Endothelial cell of umbilical vein (primary cell): Measurements from ENCODE around the gene GSE1. TPM values are rescaled to one million over a fixed set of nuclear protein-coding genes. Genes with fewer than 3 reads are reported as not detected.

Experiments used
- BruUV-seq: library from RNA; stranded (reverse); fragments of 400-500 nt; replicated peaks from 2 replicates; lab custom pipeline; 2021; lab: Mats Ljungman, UMichigan
- CTCF ChIA-PET: fragments of 300-600, 350-600 bp; sonication (Branson Sonifier 250); formaldehyde crosslinking; loops from one replicate; lab custom pipeline; 2021; ENCODE audit warnings: antibody characterized with exemption, inconsistent platforms; lab: Charles Lee
- POLR2A ChIA-PET: fragments of 300-600, 350-600 bp; sonication (Branson Sonifier 250); formaldehyde crosslinking; loops from one replicate; lab custom pipeline; 2021; ENCODE audit warnings: antibody characterized with exemption, inconsistent platforms; lab: Charles Lee
- DNase-seq: peaks from one replicate; pipeline ENCODE4 v3.0.0-alpha.2; 2011; ENCODE audit warnings: low read depth, low spot score
- FAIRE-seq: peaks from 2 replicates; lab custom pipeline; 2011; peaks lifted over from hg19 to GRCh38; lab: Jason Lieb, UNC
- H2AFZ ChIP-seq: 2 replicates; pipeline ENCODE4 v1.6.0; 2012; ENCODE audit warnings: low read depth, low read length, control low read depth, inconsistent platforms
- H3K27ac ChIP-seq: 2 replicates; pipeline ENCODE4 v1.5.1; 2011; ENCODE audit warnings: low read depth, mild to moderate bottlenecking, control low read depth, low read length, moderate library complexity; ENCODE audit not compliant: insufficient read depth
- H3K27me3 ChIP-seq, 2 experiments: 2 replicates each; pipeline versions ENCODE4 v1.6.0 to v1.6.1; 2011; ENCODE audit warnings: low read length in 2 of 2, mixed read lengths in 1 of 2; ENCODE audit not compliant: control insufficient read depth in 2 of 2, insufficient read depth in 2 of 2
- H3K36me3 ChIP-seq, 2 experiments: 2 replicates in 1 of 2; 3 replicates in 1 of 2; pipeline ENCODE4 v1.5.1; 2011; ENCODE audit warnings: low read length in 2 of 2, mild to moderate bottlenecking in 1 of 2, moderate library complexity in 1 of 2; ENCODE audit not compliant: control insufficient read depth in 2 of 2, insufficient read depth in 2 of 2; ENCODE audit errors: extremely low read depth in 1 of 2
- H3K4me1 ChIP-seq: 3 replicates; pipeline ENCODE4 v1.5.1; 2011; ENCODE audit warnings: mild to moderate bottlenecking, low read length; ENCODE audit not compliant: control insufficient read depth, insufficient read depth; ENCODE audit errors: extremely low read depth
- H3K4me2 ChIP-seq: 2 replicates; pipeline ENCODE4 v1.6.1; 2011; ENCODE audit warnings: low read length, control low read depth, mixed read lengths; ENCODE audit not compliant: insufficient read depth
- H3K4me3 ChIP-seq, 3 experiments: fragments of 200-600 bp in 1 of 3; sonication (generic), shearing (Covaris generic) in 1 of 3; replicated peaks in 1 of 3; 2 replicates each; pipeline ENCODE4 v1.5.1; 2011 to 2016; ENCODE audit warnings: control low read depth in 3 of 3, low read length in 3 of 3, mild to moderate bottlenecking in 2 of 3, inconsistent platforms in 1 of 3, low read depth in 1 of 3, moderate library complexity in 1 of 3; ENCODE audit not compliant: insufficient read depth in 1 of 3
- H3K79me2 ChIP-seq: 2 replicates; pipeline ENCODE4 v1.6.0; 2012; ENCODE audit warnings: low read length, inconsistent platforms; ENCODE audit not compliant: control insufficient read depth, insufficient read depth
- H3K9ac ChIP-seq: replicated peaks from 2 replicates; pipeline ENCODE3; 2011; ENCODE audit warnings: low read length, control low read depth; ENCODE audit not compliant: insufficient read depth; ENCODE audit errors: extremely low read depth
- H3K9me1 ChIP-seq: replicated peaks from 3 replicates; pipeline ENCODE4 v1.6.0; 2011; ENCODE audit warnings: mild to moderate bottlenecking, low read length; ENCODE audit not compliant: control insufficient read depth, insufficient read depth; ENCODE audit errors: extremely low read depth
- H3K9me3 ChIP-seq: replicated peaks from 2 replicates; pipeline ENCODE4 v1.5.1; 2012; ENCODE audit warnings: low read length, inconsistent platforms; ENCODE audit not compliant: control insufficient read depth, insufficient read depth
- H4K20me1 ChIP-seq: replicated peaks from 2 replicates; pipeline ENCODE3; 2011; ENCODE audit warnings: mild to moderate bottlenecking, low read length; ENCODE audit not compliant: control insufficient read depth, insufficient read depth; ENCODE audit errors: extremely low read depth
- EZH2 ChIP-seq: IDR thresholded peaks from 2 replicates; pipeline ENCODE4 v1.6.1; 2012; ENCODE audit warnings: borderline replicate concordance, low read depth, mild to moderate bottlenecking, moderate library complexity, low read length, inconsistent platforms; ENCODE audit not compliant: severe bottlenecking
- FOS ChIP-seq: IDR thresholded peaks from 2 replicates; pipeline ENCODE4 v1.6.1; 2011; ENCODE audit warnings: mild to moderate bottlenecking, low read length, moderate library complexity, borderline replicate concordance; ENCODE audit not compliant: insufficient read depth
- GATA2 ChIP-seq: IDR thresholded peaks from 2 replicates; pipeline ENCODE4 v1.7.0; 2011; ENCODE audit warnings: low read depth, mild to moderate bottlenecking, moderate library complexity, mixed read lengths, low read length; ENCODE audit not compliant: insufficient read length, insufficient read depth
- JUN ChIP-seq: IDR thresholded peaks from 2 replicates; pipeline ENCODE4 v1.6.1; 2011; ENCODE audit warnings: borderline replicate concordance, low read depth; ENCODE audit not compliant: insufficient read length, insufficient read depth
- MYC ChIP-seq: IDR thresholded peaks from one replicate; pipeline ENCODE4 v1.6.1; 2011; ENCODE audit warnings: mild to moderate bottlenecking, low read depth, low read length
- POLR2A ChIP-seq: IDR thresholded peaks from 2 replicates; pipeline ENCODE4 v1.6.1; 2012; ENCODE audit warnings: low read depth, mild to moderate bottlenecking, control low read depth, low read length
- POLR2AphosphoS5 ChIP-seq: IDR thresholded peaks from 2 replicates; pipeline ENCODE4 v1.6.1; 2012; ENCODE audit warnings: low read depth, mild to moderate bottlenecking, control low read depth, low read length, moderate library complexity; ENCODE audit not compliant: insufficient read depth
- dilution Hi-C: fragments of 300-500 bp; cut with MboI; formaldehyde crosslinking; loops from one replicate; pipeline ENCODE4 v1.15.0; 2019; ENCODE audit warnings: low sequenced_read_pairs; ENCODE audit not compliant: extremely low pct_ligation_motif_present
- intact Hi-C: fragments of 100-400 bp; cut with micrococcal nuclease; formaldehyde crosslinking; loops from one replicate; pipeline ENCODE4 v1.10.0; 2022
- polyA plus RNA-seq, 4 experiments: library from polyadenylated mRNA; depleted of rRNA in 3 of 4; stranded (reverse) in 3 of 4; unstranded in 1 of 4; fragments of >200 nt; gene quantifications; 2 replicates each; pipeline versions ENCODE4 v1.2.1 to v1.2.3, GENCODE V29; 2011 to 2012; ENCODE audit warnings: missing spikeins in 1 of 4
- total RNA-seq: library from RNA; stranded (reverse); gene quantifications from 2 replicates; pipeline ENCODE4 v1.2.3, GENCODE V29; 2021
- TF ChIP-seq, protein P1 (sequence below): IDR thresholded peaks from 2 replicates; pipeline ENCODE4 v1.6.1; 2011; ENCODE audit not compliant: insufficient read depth, insufficient read length
- TF ChIP-seq, protein P2 (sequence below), 2 donors: IDR thresholded peaks; 1 replicate in 1 of 2; 2 replicates in 1 of 2; pipeline ENCODE4 v1.5.1; 2011; ENCODE audit warnings: low read length in 2 of 2, mild to moderate bottlenecking in 2 of 2, moderate library complexity in 2 of 2, control low read depth in 1 of 2, inconsistent platforms in 1 of 2, low read depth in 1 of 2; ENCODE audit not compliant: insufficient read depth in 1 of 2; ENCODE audit errors: extremely low read depth in 1 of 2

Gene GSE1
- total and polyA plus RNA-seq, 2 donors (not counting 3 experiments of a cell fraction or from before 2014, with no cell fraction given) = 4.2 to 18.3 TPM

DNA sequence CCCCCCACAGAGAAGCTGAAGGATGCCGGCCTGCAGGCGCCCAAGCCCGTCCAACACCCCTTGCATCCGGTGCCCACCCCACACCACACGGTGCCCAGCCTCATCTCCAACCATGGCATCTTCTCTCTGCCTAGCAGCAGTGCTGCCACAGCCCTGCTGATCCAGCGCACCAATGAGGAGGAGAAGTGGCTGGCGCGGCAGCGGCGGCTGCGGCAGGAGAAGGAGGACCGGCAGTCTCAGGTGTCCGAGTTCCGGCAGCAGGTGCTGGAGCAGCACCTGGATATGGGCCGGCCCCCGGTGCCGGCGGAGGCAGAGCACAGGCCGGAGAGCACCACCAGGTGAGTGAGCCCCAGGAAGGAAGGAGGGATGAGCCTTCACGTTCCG, 44.1 kb downstream of the GSE1 start:
- no peak overlapping the region for H3K4me2 ChIP-seq
- dilution Hi-C loops = no loop called here
- TF ChIP-seq, protein P1, sequence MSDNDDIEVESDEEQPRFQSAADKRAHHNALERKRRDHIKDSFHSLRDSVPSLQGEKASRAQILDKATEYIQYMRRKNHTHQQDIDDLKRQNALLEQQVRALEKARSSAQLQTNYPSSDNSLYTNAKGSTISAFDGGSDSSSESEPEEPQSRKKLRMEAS = no peak
- TF ChIP-seq POLR2A = no peak
- no peak for TF ChIP-seq POLR2AphosphoS5
- TF ChIP-seq MYC = no peak
- TF ChIP-seq, protein P2, sequence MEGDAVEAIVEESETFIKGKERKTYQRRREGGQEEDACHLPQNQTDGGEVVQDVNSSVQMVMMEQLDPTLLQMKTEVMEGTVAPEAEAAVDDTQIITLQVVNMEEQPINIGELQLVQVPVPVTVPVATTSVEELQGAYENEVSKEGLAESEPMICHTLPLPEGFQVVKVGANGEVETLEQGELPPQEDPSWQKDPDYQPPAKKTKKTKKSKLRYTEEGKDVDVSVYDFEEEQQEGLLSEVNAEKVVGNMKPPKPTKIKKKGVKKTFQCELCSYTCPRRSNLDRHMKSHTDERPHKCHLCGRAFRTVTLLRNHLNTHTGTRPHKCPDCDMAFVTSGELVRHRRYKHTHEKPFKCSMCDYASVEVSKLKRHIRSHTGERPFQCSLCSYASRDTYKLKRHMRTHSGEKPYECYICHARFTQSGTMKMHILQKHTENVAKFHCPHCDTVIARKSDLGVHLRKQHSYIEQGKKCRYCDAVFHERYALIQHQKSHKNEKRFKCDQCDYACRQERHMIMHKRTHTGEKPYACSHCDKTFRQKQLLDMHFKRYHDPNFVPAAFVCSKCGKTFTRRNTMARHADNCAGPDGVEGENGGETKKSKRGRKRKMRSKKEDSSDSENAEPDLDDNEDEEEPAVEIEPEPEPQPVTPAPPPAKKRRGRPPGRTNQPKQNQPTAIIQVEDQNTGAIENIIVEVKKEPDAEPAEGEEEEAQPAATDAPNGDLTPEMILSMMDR (IDR thresholded peaks at IDR 0.05; ENCODE audit: extremely low read depth in 1 of 2, insufficient read depth in 1 of 2, low read depth in 1 of 2, low read length in 2 of 2) = no peak
- no peak for TF ChIP-seq JUN
- TF ChIP-seq GATA2 = no peak
- TF ChIP-seq FOS = no peak
- TF ChIP-seq EZH2 = no peak

More for the DNA sequence above, 44.1 kb downstream of the GSE1 start:
- Histone ChIP-seq H3K9ac (no peak overlapping the region), H4K20me1 (no peaks in the 10 kb centered on the region), H3K79me2 (no peaks in the 10 kb centered on the region), H3K4me1 (no peaks in the 10 kb centered on the region), H3K9me1 (no peaks in the 10 kb centered on the region), H3K36me3 (no peaks in the 10 kb centered on the region), H3K27ac (no peak overlapping the region), H3K27me3 (no peaks in the 10 kb centered on the region), H3K4me3 (no peak overlapping the region), H2AFZ (no peak overlapping the region), H3K9me3 (no peaks in the 10 kb centered on the region)
- DNase-seq = no peak
- intact Hi-C loops = no loop called here
- FAIRE-seq = no peak
- ChIA-PET CTCF (interaction anchor here (1.3 to 8.2 kb wide), 3 partner anchors 9 to 62 kb away, joined by 4 to 119 read pairs (median 5); no protein-coding TSS in a partner anchor), POLR2A (no interaction called here)
- no TSS peak for BruUV-seq
